Bronchial epithelial cell (primary cell): ENCODE measurements around the gene RTN4R. TPM values are rescaled to one million over a fixed set of nuclear protein-coding genes. Genes with fewer than 3 reads are reported as not detected.

Source experiments
- DNase-seq: peaks from one replicate; pipeline ENCODE4 v3.0.0-alpha.2; 2010; ENCODE audit warnings: low read depth
- FAIRE-seq: peaks from 2 replicates; lab custom pipeline; 2011; peaks lifted over from hg19 to GRCh38; lab: Jason Lieb, UNC
- H3K27me3 ChIP-seq: 2 replicates; pipeline ENCODE4 v1.5.1; 2011; ENCODE audit warnings: low read length; ENCODE audit not compliant: control insufficient read depth, insufficient read depth
- H3K36me3 ChIP-seq: 2 replicates; pipeline ENCODE4 v1.5.1; 2011; ENCODE audit warnings: low read length; ENCODE audit not compliant: control insufficient read depth, insufficient read depth
- H3K4me3 ChIP-seq: 2 replicates; pipeline ENCODE4 v1.5.1; 2011; ENCODE audit warnings: mild to moderate bottlenecking, low read depth, low read length, control low read depth
- total RNA-seq: library from RNA; depleted of rRNA; stranded (reverse); fragments of >200 nt; gene quantifications from 2 replicates; pipeline ENCODE4 v1.2.1, GENCODE V29; 2014
- TF ChIP-seq, protein P1 (sequence below): IDR thresholded peaks from 2 replicates; pipeline ENCODE4 v1.5.1; 2011; ENCODE audit warnings: mild to moderate bottlenecking, moderate library complexity, low read length, control low read depth, inconsistent platforms; ENCODE audit not compliant: insufficient read depth, severe bottlenecking

RTN4R gene
- total RNA-seq, 1 donor from 2014 or later, result 2.6 TPM

- FAIRE-seq (no peak), DNase-seq (no peak)
- TF ChIP-seq, protein P1, sequence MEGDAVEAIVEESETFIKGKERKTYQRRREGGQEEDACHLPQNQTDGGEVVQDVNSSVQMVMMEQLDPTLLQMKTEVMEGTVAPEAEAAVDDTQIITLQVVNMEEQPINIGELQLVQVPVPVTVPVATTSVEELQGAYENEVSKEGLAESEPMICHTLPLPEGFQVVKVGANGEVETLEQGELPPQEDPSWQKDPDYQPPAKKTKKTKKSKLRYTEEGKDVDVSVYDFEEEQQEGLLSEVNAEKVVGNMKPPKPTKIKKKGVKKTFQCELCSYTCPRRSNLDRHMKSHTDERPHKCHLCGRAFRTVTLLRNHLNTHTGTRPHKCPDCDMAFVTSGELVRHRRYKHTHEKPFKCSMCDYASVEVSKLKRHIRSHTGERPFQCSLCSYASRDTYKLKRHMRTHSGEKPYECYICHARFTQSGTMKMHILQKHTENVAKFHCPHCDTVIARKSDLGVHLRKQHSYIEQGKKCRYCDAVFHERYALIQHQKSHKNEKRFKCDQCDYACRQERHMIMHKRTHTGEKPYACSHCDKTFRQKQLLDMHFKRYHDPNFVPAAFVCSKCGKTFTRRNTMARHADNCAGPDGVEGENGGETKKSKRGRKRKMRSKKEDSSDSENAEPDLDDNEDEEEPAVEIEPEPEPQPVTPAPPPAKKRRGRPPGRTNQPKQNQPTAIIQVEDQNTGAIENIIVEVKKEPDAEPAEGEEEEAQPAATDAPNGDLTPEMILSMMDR, result no peak
- H3K27me3 ChIP-seq, result peaks cover 4% of the 10 kb centered on the region
- no peaks in the 10 kb centered on the region for H3K36me3 ChIP-seq
- H3K4me3 ChIP-seq, result no peak overlapping the region
Observed at GRCh38 chr22:20194681-20195593, 73.2 kb downstream of the RTN4R start.

DNA sequence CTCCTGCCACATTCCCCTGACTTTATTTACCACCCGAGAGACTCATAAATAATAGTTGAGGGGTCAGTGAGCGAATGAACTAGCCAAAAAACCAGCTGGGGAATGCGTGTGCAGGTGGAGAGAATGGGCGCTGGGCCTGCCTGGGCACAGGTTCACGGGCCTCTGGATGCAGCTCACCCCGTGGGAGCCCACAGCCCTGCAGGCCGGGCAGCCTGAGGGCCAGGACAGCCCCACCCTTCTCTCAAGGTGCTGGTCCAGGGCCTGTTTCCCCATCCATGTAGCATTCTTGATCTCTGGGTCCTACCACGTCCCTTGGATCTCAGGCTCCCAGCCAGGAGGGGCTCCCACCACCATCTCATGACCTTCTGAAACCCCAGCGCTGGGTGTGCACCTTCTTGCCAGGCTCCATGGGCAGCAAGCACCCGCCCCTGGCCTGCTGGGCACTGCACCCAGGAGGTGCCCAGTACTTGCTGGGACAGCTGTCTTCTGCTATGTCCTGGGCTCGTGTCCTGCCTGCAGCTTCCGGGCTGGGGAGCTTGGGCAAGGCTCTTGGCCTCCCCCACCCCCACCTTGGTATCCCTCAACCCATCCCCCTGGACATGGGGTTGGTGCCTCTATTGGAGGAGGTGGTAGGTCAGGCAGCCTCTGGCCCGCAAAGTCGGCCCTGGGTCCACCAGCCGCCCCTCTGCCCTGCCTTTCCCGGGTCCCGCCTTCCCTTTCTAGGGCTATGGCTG is 74.2 kb downstream of the RTN4R start:
- peaks cover 3% of the 10 kb centered on the region for H3K27me3 ChIP-seq
- no peaks in the 10 kb centered on the region for H3K36me3 ChIP-seq
- DNase-seq, result no peak
- no peak for FAIRE-seq
- H3K4me3 ChIP-seq, result no peak overlapping the region
- TF ChIP-seq, protein P1, result no peak

DNA sequence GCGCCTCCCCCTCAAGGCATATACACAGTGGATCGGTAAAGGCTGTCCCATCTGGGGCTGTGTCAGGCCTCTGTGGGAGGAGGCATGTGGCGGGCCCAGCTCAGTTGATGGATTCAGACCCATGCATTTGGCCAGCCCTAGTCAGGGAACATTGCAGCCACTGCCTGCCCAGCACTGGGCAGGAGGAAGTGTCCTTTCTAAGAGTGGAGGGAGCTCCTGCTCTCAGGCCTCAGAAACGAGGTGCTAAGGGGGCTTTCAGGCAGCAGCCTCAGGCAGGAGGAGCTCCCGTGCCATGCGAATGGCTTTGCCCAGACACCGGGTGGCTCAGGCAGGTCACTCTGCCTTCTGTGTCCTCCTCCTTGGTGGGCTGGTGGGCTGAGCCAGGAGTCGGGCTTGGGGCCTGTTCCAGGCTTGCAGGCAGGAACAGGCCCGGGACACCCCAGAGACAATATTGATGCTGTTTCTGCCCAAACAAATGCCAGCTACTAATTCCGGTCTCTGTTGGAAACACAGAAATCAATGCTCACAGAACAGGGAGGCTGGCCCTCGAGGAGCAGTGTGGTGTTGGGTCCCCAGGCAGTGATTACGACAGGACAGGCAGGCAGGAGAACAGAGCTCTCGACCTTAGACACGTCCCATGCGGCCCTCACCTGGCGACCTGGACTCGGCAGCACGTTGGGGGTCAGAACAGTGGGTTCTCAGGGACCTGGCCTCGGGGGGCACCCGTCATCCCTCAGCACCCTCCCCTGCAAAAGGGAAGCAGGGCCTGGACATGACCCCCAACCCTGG is 75.0 kb downstream of the RTN4R start:
- H3K36me3 ChIP-seq, result no peaks in the 10 kb centered on the region
- H3K4me3 ChIP-seq, result no peak overlapping the region
- FAIRE-seq (no peak), DNase-seq (no peak)
- TF ChIP-seq, protein P1, result no peak
- no peaks in the 10 kb centered on the region for H3K27me3 ChIP-seq

- Histone ChIP-seq H3K4me3 (no peak overlapping the region), H3K27me3 (no peaks in the 10 kb centered on the region), H3K36me3 (no peaks in the 10 kb centered on the region)
- DNase-seq (no peak), FAIRE-seq (no peak)
- TF ChIP-seq, protein P1, result no peak
Observed at GRCh38 chr22:20192293-20192971, 75.7 kb downstream of the RTN4R start.

DNA sequence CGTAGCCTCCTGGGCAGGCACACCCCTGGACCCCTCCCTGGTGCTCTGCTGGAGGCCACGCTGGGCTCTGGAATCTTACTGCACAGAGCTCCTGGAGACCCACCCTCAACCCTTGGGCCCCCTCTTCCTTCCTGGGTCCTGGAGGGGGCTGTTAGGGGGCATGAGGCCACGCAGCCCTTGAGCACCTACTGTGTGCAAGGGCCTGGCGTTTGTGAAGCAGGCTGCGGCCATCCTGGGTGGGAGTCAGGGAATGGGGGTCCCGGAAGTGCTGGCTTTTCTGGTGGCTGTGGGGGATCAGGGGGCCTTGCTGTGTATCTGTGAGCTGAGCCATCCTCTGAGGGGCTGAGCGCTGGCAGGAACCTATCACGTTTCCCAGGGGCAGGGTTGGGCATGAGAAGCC is 76.3 kb downstream of the RTN4R start:
- Histone ChIP-seq H3K36me3 (no peaks in the 10 kb centered on the region), H3K27me3 (no peaks in the 10 kb centered on the region), H3K4me3 (no peak overlapping the region)
- TF ChIP-seq, protein P1, result no peak
- DNase-seq (no peak), FAIRE-seq (no peak)

Other genes with a start within 250 kb of the RTN4R start
- 41.6 and 44.2 TPM in 2 replicates for gene TANGO2, start 247.2 kb downstream of the RTN4R start, total RNA-seq
- 30.5 and 39.8 TPM in 2 replicates for gene DGCR8, start 188.1 kb downstream of the RTN4R start, total RNA-seq
- gene RANBP1, start 152.2 kb downstream of the RTN4R start, total RNA-seq, result 147 and 263 TPM in 2 replicates
- 37.9 and 40.7 TPM in 2 replicates for gene TRMT2A, start 151.1 kb downstream of the RTN4R start, total RNA-seq
- 4.1 and 6.6 TPM in 2 replicates for gene ZDHHC8, start 136.5 kb downstream of the RTN4R start, total RNA-seq
- gene CCDC188, start 117.3 kb downstream of the RTN4R start, total RNA-seq, result not detected in 2 replicates
- gene DGCR6L, start 51.7 kb upstream of the RTN4R start, total RNA-seq, result 27.4 and 37.5 TPM in 2 replicates
- gene ZNF74, start 125.8 kb upstream of the RTN4R start, total RNA-seq, result 7.8 and 15.5 TPM in 2 replicates
- gene SCARF2, start 169.5 kb upstream of the RTN4R start, total RNA-seq, result 0.26 and 0.53 TPM in 2 replicates
- gene KLHL22, start 227.5 kb upstream of the RTN4R start, total RNA-seq, result 15.7 and 17.1 TPM in 2 replicates
- gene MED15, start 239.3 kb upstream of the RTN4R start, total RNA-seq, result 20.5 and 22.5 TPM in 2 replicates